ENCODE data around the gene C19orf12.

DNA sequence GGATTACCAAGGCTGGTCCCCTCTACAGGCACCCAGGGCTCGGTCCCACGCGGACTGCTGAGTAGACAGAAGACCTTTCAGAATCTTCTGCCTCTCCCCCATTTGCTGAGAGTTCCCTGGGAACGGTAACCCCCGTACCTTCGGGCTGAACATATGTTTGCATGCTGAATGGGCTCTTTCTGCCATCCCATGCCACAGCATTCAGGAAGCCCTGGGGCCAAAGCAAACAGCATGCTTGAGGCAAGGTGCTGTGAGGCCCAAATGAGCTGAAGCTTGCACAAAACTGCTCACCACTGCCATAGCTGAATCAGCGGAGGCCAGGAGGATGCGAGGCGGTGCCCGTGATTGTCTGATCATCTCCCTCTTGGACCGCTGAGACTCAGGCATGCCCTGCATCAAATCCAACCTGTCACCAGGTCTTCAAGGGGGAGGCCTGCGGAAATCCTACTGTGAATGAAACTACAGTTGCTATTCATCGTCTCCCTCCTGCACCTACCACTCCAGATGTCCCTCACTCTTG is 16.3 kb upstream of the C19orf12 start:
- TF ChIP-seq POLR2A (IDR thresholded peaks at IDR 0.05; ENCODE audit: low read depth, low read length), result no peak
- no peak for TF ChIP-seq POLR2AphosphoS5 (IDR thresholded peaks at IDR 0.05; ENCODE audit: low read depth, low read length)
- TF ChIP-seq TAF1 (IDR thresholded peaks at IDR 0.05; ENCODE audit: low read depth, low read length), result no peak
- no peak for TF ChIP-seq SPI1 (IDR thresholded peaks at IDR 0.05; ENCODE audit: low read depth, low read length)
- TF ChIP-seq POU2F2 (IDR thresholded peaks at IDR 0.05; ENCODE audit: low read depth, low read length), result no peak
- no peak for TF ChIP-seq PAX5 (IDR thresholded peaks at IDR 0.05; ENCODE audit: insufficient read depth, low read length, severe bottlenecking)

Data from GM12891 (cell line).